HEK293 (cell line): ENCODE data around the gene TMPRSS5.

ENCODE experiments used
- CTCF ChIA-PET: fragments of 350-600 bp; formaldehyde crosslinking; extraction: SDS; loops from one replicate; lab custom pipeline; 2021; ENCODE audit warnings: antibody characterized with exemption; lab: Yijun Ruan, JAX
- POLR2A ChIA-PET: fragments of 300-600 bp; formaldehyde crosslinking; extraction: SDS; loops from one replicate; lab custom pipeline; 2020; ENCODE audit warnings: antibody characterized with exemption, inconsistent platforms; lab: Yijun Ruan, JAX
- H3K27ac ChIP-seq: fragments of 200-500 bp; sonication (Bioruptor generic); 2 replicates; pipeline ENCODE4 v1.5.1; 2014; ENCODE audit warnings: low read depth, low read length, control low read depth, inconsistent platforms; ENCODE audit errors: extremely low read depth
- H3K36me3 ChIP-seq, 2 experiments: fragments of 200-500 bp in 1 of 2; sonication (Bioruptor generic) in 1 of 2; 1 replicate in 1 of 2; 2 replicates in 1 of 2; pipeline ENCODE4 v1.5.1; 2014 to 2017; ENCODE audit warnings: inconsistent platforms in 2 of 2, low read length in 2 of 2; ENCODE audit not compliant: control insufficient read depth in 2 of 2, insufficient read depth in 1 of 2
- H3K4me1 ChIP-seq: fragments of 200-500 bp; sonication (Bioruptor generic); 2 replicates; pipeline ENCODE4 v1.5.1; 2014; ENCODE audit warnings: mild to moderate bottlenecking, low read length, inconsistent platforms; ENCODE audit not compliant: control insufficient read depth, insufficient read depth
- H3K4me3 ChIP-seq: 2 replicates; pipeline ENCODE4 v1.5.1; 2011; ENCODE audit warnings: low read depth, mild to moderate bottlenecking, control low read depth, low read length, moderate library complexity
- H3K9me3 ChIP-seq: fragments of 200-500 bp; sonication (Bioruptor generic); 2 replicates; pipeline ENCODE4 v1.5.1; 2014; ENCODE audit warnings: low read depth, low read length, inconsistent platforms; ENCODE audit not compliant: control insufficient read depth, insufficient read depth
- GLIS1 ChIP-seq: fragments of 450-650 bp; formaldehyde crosslinking; IDR thresholded peaks from 2 replicates; pipeline ENCODE4 v1.5.1; 2016; ENCODE audit warnings: missing biosample characterization, missing genetic modification characterization
- KLF17 ChIP-seq: fragments of 450-650 bp; formaldehyde crosslinking; IDR thresholded peaks from 2 replicates; pipeline ENCODE4 v1.5.1; 2016; ENCODE audit warnings: missing biosample characterization, missing genetic modification characterization
- KLF7 ChIP-seq: fragments of 450-650 bp; formaldehyde crosslinking; IDR thresholded peaks from 2 replicates; pipeline ENCODE4 v1.5.1; 2016; ENCODE audit warnings: missing biosample characterization, missing genetic modification characterization, borderline replicate concordance
- MZF1 ChIP-seq: fragments of 450-650 bp; formaldehyde crosslinking; IDR thresholded peaks from 2 replicates; pipeline ENCODE4 v1.5.1; 2017; ENCODE audit warnings: missing biosample characterization, missing genetic modification characterization, borderline replicate concordance
- OVOL3 ChIP-seq: fragments of 450-650 bp; formaldehyde crosslinking; IDR thresholded peaks from 2 replicates; pipeline ENCODE4 v1.5.1; 2016; ENCODE audit warnings: missing biosample characterization, missing genetic modification characterization
- RBAK ChIP-seq: fragments of 450-650 bp; formaldehyde crosslinking; IDR thresholded peaks from 2 replicates; pipeline ENCODE4 v1.5.1; 2016; ENCODE audit warnings: missing biosample characterization, missing genetic modification characterization
- SCRT1 ChIP-seq: fragments of 450-650 bp; formaldehyde crosslinking; IDR thresholded peaks from 2 replicates; pipeline ENCODE4 v1.5.1; 2016; ENCODE audit warnings: missing biosample characterization, missing genetic modification characterization, borderline replicate concordance
- SETDB1 ChIP-seq: IDR thresholded peaks from one replicate; pipeline ENCODE4 v1.6.1; 2017; ENCODE audit warnings: mild to moderate bottlenecking, low read length, moderate library complexity, mixed read lengths; ENCODE audit not compliant: insufficient read length
- ZBTB20 ChIP-seq: fragments of 450-650 bp; formaldehyde crosslinking; IDR thresholded peaks from 2 replicates; pipeline ENCODE4 v1.5.1; 2016; ENCODE audit warnings: missing biosample characterization, missing genetic modification characterization
- ZNF121 ChIP-seq: fragments of 450-650 bp; formaldehyde crosslinking; IDR thresholded peaks from 2 replicates; pipeline ENCODE4 v1.5.1; 2016; ENCODE audit warnings: missing biosample characterization, missing genetic modification characterization
- ZNF274 ChIP-seq, 2 experiments: fragments of 200-500 bp in 1 of 2; fragments of 450-650 bp in 1 of 2; sonication (Bioruptor generic) in 1 of 2; formaldehyde crosslinking in 1 of 2; IDR thresholded peaks; 2 replicates each; pipeline versions ENCODE4 v1.5.1 to v1.6.1; 2014 to 2016; ENCODE audit warnings: borderline replicate concordance in 1 of 2, inconsistent platforms in 1 of 2, low read length in 1 of 2, missing biosample characterization in 1 of 2, missing genetic modification characterization in 1 of 2
- ZNF302 ChIP-seq: fragments of 450-650 bp; formaldehyde crosslinking; IDR thresholded peaks from 2 replicates; pipeline ENCODE4 v1.5.1; 2016; ENCODE audit warnings: missing biosample characterization, missing genetic modification characterization, low read depth
- ZNF335 ChIP-seq: fragments of 450-650 bp; formaldehyde crosslinking; conservative IDR thresholded peaks from 2 replicates; pipeline ENCODE4 v1.5.1; 2016; ENCODE audit warnings: missing biosample characterization, missing genetic modification characterization
- ZNF341 ChIP-seq: fragments of 450-650 bp; formaldehyde crosslinking; IDR thresholded peaks from 2 replicates; pipeline ENCODE4; 2016; ENCODE audit warnings: low read depth, missing biosample characterization, missing genetic modification characterization
- ZNF366 ChIP-seq: fragments of 450-650 bp; formaldehyde crosslinking; conservative IDR thresholded peaks from 2 replicates; pipeline ENCODE4 v1.5.1; 2016; ENCODE audit warnings: missing biosample characterization, missing genetic modification characterization
- ZNF398 ChIP-seq: fragments of 450-650 bp; formaldehyde crosslinking; IDR thresholded peaks from 2 replicates; pipeline ENCODE4 v1.5.1; 2017; ENCODE audit warnings: missing biosample characterization, missing genetic modification characterization
- ZNF404 ChIP-seq: fragments of 450-650 bp; formaldehyde crosslinking; IDR thresholded peaks from 2 replicates; pipeline ENCODE4 v1.5.1; 2017; ENCODE audit warnings: missing biosample characterization, missing genetic modification characterization
- ZNF580 ChIP-seq: fragments of 450-650 bp; formaldehyde crosslinking; IDR thresholded peaks from 2 replicates; pipeline ENCODE4 v1.5.1; 2016; ENCODE audit warnings: missing biosample characterization, missing genetic modification characterization
- ZNF600 ChIP-seq: fragments of 450-650 bp; formaldehyde crosslinking; IDR thresholded peaks from 2 replicates; pipeline ENCODE4 v1.5.1; 2016; ENCODE audit warnings: missing biosample characterization, missing genetic modification characterization
- ZNF621 ChIP-seq: fragments of 450-650 bp; formaldehyde crosslinking; IDR thresholded peaks from 2 replicates; pipeline ENCODE4 v1.5.1; 2017; ENCODE audit warnings: missing biosample characterization, missing genetic modification characterization
- ZNF623 ChIP-seq: fragments of 450-650 bp; formaldehyde crosslinking; IDR thresholded peaks from 2 replicates; pipeline ENCODE4 v1.5.1; 2016; ENCODE audit warnings: missing biosample characterization, missing genetic modification characterization
- ZNF624 ChIP-seq: fragments of 450-650 bp; formaldehyde crosslinking; IDR thresholded peaks from 2 replicates; pipeline ENCODE4 v1.5.1; 2017; ENCODE audit warnings: missing biosample characterization, missing genetic modification characterization
- ZNF707 ChIP-seq: fragments of 450-650 bp; formaldehyde crosslinking; IDR thresholded peaks from 2 replicates; pipeline ENCODE4 v1.5.1; 2016; ENCODE audit warnings: missing biosample characterization, missing genetic modification characterization
- ZNF785 ChIP-seq: fragments of 450-650 bp; formaldehyde crosslinking; IDR thresholded peaks from 2 replicates; pipeline ENCODE4 v1.5.1; 2016; ENCODE audit warnings: missing biosample characterization, missing genetic modification characterization
- ZXDB ChIP-seq: fragments of 450-650 bp; formaldehyde crosslinking; IDR thresholded peaks from 2 replicates; pipeline ENCODE4 v1.5.1; 2016; ENCODE audit warnings: missing biosample characterization, missing genetic modification characterization

Gene TMPRSS5

GRCh38 chr11:113667801-113668200 is 38.3 kb downstream of the TMPRSS5 start:
- ChIA-PET POLR2A (no interaction called here), CTCF (no interaction called here)
- Histone ChIP-seq H3K27ac (no peak overlapping the region), H3K9me3 (no peaks in the 10 kb centered on the region), H3K4me1 (no peaks in the 10 kb centered on the region; the same call in 1 of the 2 replicates), H3K36me3 (no peaks in the 10 kb centered on the region), H3K4me3 (no peak overlapping the region)
- TF ChIP-seq GLIS1 (tag by site-specific recombination) (no peak), SCRT1 (tag by site-specific recombination) (no peak), MZF1 (tag by site-specific recombination) (no peak), RBAK (tag by site-specific recombination) (no peak), KLF7 (tag by site-specific recombination) (no peak), ZNF621 (tag by site-specific recombination) (no peak), ZNF398 (tag by site-specific recombination) (no peak), ZNF341 (no peak), ZXDB (tag by site-specific recombination) (no peak), ZNF624 (tag by site-specific recombination) (no peak), ZNF785 (tag by site-specific recombination) (no peak), ZBTB20 (no peak), ZNF366 (tag by site-specific recombination) (no peak)

GRCh38 chr11:113666584-113666983 is 39.5 kb downstream of the TMPRSS5 start:
- H3K4me1 ChIP-seq = no peaks in the 10 kb centered on the region; the same call in 1 of the 2 replicates
- H3K36me3 ChIP-seq = no peaks in the 10 kb centered on the region
- H3K27ac ChIP-seq = no peak overlapping the region
- H3K9me3 ChIP-seq = no peaks in the 10 kb centered on the region
- CTCF ChIA-PET = no interaction called here
- POLR2A ChIA-PET = no interaction called here
- H3K4me3 ChIP-seq = no peak overlapping the region
- TF ChIP-seq ZNF335 (no peak), ZNF580 (no peak), SETDB1 (peak; percentile 98)

GRCh38 chr11:113664981-113665710 is 41.0 kb downstream of the TMPRSS5 start:
- Histone ChIP-seq H3K36me3 (no peaks in the 10 kb centered on the region), H3K4me3 (peak overlapping the region; percentile 0; the same call in 1 of the 2 replicates), H3K9me3 (no peaks in the 10 kb centered on the region), H3K4me1 (no peaks in the 10 kb centered on the region; the same call in 1 of the 2 replicates), H3K27ac (peak overlapping the region; percentile 37)
- CTCF ChIA-PET = interaction anchor here (1.4 kb wide), 1 partner anchor 66 kb away, joined by 3 read pairs; no protein-coding TSS in a partner anchor
- POLR2A ChIA-PET = no interaction called here
- TF ChIP-seq ZNF302 (tag by site-specific recombination) (no peak), KLF17 (tag by site-specific recombination) (no peak), OVOL3 (tag by site-specific recombination) (no peak), ZNF707 (peak; percentile 46; the same call in 1 of the 2 replicates), ZNF623 (tag by site-specific recombination) (peak; percentile 7; the same call in 1 of the 2 replicates), ZNF404 (no peak), ZNF274 (IDR thresholded peaks at IDR 0.05; ENCODE audit: low read length) (no peak), ZNF274 (tag by site-specific recombination; IDR thresholded peaks at IDR 0.05; ENCODE audit: borderline replicate concordance) (no peak), ZNF398 (tag by site-specific recombination) (peak; percentile 62), ZNF600 (tag by site-specific recombination) (no peak), SETDB1 (peak; percentile 53), ZNF121 (tag by site-specific recombination) (0 out of 2 replicates have a peak, but pooled peaks have one; percentile 24)
